Measurements from ENCODE around the gene ITIH4.
"Not testable (repeated sequence)": the region's sequence is repeated elsewhere in the genome, so short reads cannot be mapped to it uniquely, and the experiment has no call there.

Gene ITIH4

GRCh38 chr3:52787672-52788625 lies 42.5 kb downstream of the ITIH4 start:
- no peak overlapping the region for H3K27ac ChIP-seq

GRCh38 chr3:52787246-52787645 lies 43.2 kb downstream of the ITIH4 start:
- DNase-seq (ENCODE audit: low read depth, low spot score) = no peak
- no peak overlapping the region for H3K27ac ChIP-seq

More at GRCh38 chr3:52787672-52788625, 42.5 kb downstream of the ITIH4 start:
- DNase-seq (ENCODE audit: low read depth, low spot score) = no peak

GRCh38 chr3:52786330-52787215 lies 43.9 kb downstream of the ITIH4 start:
- no peak for DNase-seq (ENCODE audit: low read depth, low spot score)
- no peak overlapping the region for H3K27ac ChIP-seq

GRCh38 chr3:52784931-52785590 lies 45.4 kb downstream of the ITIH4 start:
- DNase-seq (ENCODE audit: low read depth, low spot score) = no peak

GRCh38 chr3:52784021-52784621 lies 46.4 kb downstream of the ITIH4 start:
- no peak overlapping the region for H3K27ac ChIP-seq
- no peak for DNase-seq (ENCODE audit: low read depth, low spot score)

More at GRCh38 chr3:52784931-52785590, 45.4 kb downstream of the ITIH4 start:
- no peak overlapping the region for H3K27ac ChIP-seq

- no peak overlapping the region for H3K27ac ChIP-seq
- DNase-seq (ENCODE audit: low read depth, low spot score) = no peak
These were observed 47.3 kb downstream of the ITIH4 start for GRCh38 chr3:52783211-52783555.

- H3K27ac ChIP-seq = no peak overlapping the region
- no peak for DNase-seq (ENCODE audit: low read depth, low spot score)
These were observed 47.9 kb downstream of the ITIH4 start for GRCh38 chr3:52782412-52783210.

GRCh38 chr3:52781741-52782140 lies 48.7 kb downstream of the ITIH4 start:
- H3K27ac ChIP-seq = no peak overlapping the region
- no peak for DNase-seq (ENCODE audit: low read depth, low spot score)

- H3K27ac ChIP-seq = no peak overlapping the region
- DNase-seq (ENCODE audit: low read depth, low spot score) = no peak
These were observed 50.5 kb downstream of the ITIH4 start for GRCh38 chr3:52779837-52780585.

- no peak for DNase-seq (ENCODE audit: low read depth, low spot score)
- no peak overlapping the region for H3K27ac ChIP-seq
These were observed 51.2 kb downstream of the ITIH4 start for GRCh38 chr3:52779011-52779836.

- no peak overlapping the region for H3K27ac ChIP-seq
- DNase-seq (ENCODE audit: low read depth, low spot score) = no peak
These were observed 52.3 kb downstream of the ITIH4 start for GRCh38 chr3:52777959-52778805.

GRCh38 chr3:52777127-52777958 lies 53.1 kb downstream of the ITIH4 start, which contains the start of gene ITIH1:
ITIH1 (plus strand) TSS chr3:52777599; CDS start chr3:52777616, 17 bp downstream.
- H3K27ac ChIP-seq = no peak within 1 kb of the TSS
- DNase-seq (ENCODE audit: low read depth, low spot score) = no peak

- H3K27ac ChIP-seq; DNase-seq (ENCODE audit: low read depth, low spot score): not testable (repeated sequence)
These were observed 54.0 kb downstream of the ITIH4 start for GRCh38 chr3:52776486-52776885.

GRCh38 chr3:52775877-52776276 lies 54.6 kb downstream of the ITIH4 start:
- no peak for DNase-seq (ENCODE audit: low read depth, low spot score)
- no peak overlapping the region for H3K27ac ChIP-seq

GRCh38 chr3:52774901-52775864 lies 55.3 kb downstream of the ITIH4 start:
- H3K27ac ChIP-seq = no peak overlapping the region

More at GRCh38 chr3:52774901-52775864, 55.3 kb downstream of the ITIH4 start:
- no peak for DNase-seq (ENCODE audit: low read depth, low spot score)
